ENCODE measurements around the gene OSCAR.

OSCAR gene, protein sequence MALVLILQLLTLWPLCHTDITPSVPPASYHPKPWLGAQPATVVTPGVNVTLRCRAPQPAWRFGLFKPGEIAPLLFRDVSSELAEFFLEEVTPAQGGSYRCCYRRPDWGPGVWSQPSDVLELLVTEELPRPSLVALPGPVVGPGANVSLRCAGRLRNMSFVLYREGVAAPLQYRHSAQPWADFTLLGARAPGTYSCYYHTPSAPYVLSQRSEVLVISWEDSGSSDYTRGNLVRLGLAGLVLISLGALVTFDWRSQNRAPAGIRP
- 0 to 0.77 (median 0.44) reads per million in 3 donors for total RNA-seq

DNA sequence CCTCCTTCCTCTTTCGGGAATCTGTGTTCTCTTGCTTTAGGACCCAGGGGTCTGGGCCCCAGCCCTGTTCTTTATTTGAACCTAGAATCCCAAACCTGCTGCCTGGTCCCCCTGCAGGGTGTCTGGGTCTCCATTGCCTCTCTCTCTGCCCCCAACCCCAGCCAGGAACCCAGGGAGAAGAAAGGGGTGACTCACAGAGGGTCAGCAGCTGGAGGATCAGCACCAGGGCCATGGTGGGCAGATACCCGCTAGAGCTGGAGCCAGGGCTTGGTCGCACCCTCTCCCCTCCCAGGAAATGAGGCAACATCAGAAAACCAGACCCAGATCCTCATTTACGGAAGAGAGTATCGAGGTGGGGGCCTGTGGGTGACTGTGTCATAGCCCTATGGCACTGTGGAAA lies at the start of gene OSCAR:
TSS of gene OSCAR (minus strand) at position 243 of the 400 bp plus-strand sequence. CDS start at position 232, 11 bp downstream.
- peaks cover 10% of the 10 kb centered on the region for H3K4me1 ChIP-seq (ENCODE audit: control insufficient read depth, insufficient read depth, low read length, poor library complexity, severe bottlenecking)
- DNase-seq, result no peak
- H3K4me3 ChIP-seq (ENCODE audit: insufficient read depth, low read depth, low read length, poor library complexity, severe bottlenecking), result no peak within 1 kb of the TSS
- H3K27me3 ChIP-seq (replicated peaks; ENCODE audit: control insufficient read depth, insufficient read depth, low read length, poor library complexity, severe bottlenecking), result no peaks in the 10 kb centered on the region
- H3K9me3 ChIP-seq (ENCODE audit: control insufficient read depth, low read length), result no peaks in the 10 kb centered on the region
- H3K27ac ChIP-seq (ENCODE audit: insufficient read depth, low read length, poor library complexity, severe bottlenecking), result no peak within 1 kb of the TSS
- H3K36me3 ChIP-seq (ENCODE audit: control insufficient read depth, insufficient read depth, low read length), result peaks cover 2% of the 10 kb centered on the region

DNA sequence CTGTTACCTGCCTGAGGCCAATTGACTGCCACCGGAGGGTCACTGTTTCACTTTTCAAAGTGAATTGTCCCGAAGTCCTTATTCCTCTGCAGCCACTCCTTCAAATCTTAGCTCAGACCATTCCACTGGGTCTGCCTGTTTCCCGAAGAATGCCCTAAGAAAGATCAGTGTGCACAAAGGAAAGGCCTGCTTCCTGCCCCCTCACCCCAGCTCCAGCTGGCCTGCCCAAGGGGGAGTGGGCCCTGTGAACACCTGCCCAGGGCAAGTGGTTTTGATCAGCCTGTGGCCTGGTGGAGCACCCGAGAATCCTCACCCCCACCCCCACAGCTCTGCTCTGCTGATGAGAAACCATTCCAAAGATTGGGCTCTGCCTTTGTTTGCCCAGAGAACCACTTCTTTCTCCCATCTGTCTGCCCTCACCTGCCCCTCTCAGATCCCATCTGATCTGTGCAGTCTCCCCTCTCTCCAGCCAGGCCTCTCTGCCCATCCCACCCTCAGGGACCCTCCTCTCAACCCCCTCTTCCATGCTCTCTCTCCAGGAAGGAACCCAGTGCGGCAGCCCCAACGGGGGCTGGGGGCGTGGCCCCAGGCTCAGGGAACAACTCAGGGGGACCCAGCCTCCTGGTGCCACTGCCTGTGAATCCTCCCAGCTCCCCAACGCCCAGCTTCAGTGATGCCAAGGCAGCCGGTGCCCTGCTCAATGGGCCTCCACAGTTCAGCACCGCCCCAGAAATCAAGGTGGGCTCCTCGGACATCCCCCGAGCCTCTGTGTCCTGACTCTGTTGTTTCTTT lies 48.6 kb upstream of the OSCAR start:
- DNase-seq, result no peak
- no peaks in the 10 kb centered on the region for H3K27me3 ChIP-seq (replicated peaks; ENCODE audit: control insufficient read depth, insufficient read depth, low read length, poor library complexity, severe bottlenecking)
- no peak overlapping the region for H3K27ac ChIP-seq (ENCODE audit: insufficient read depth, low read length, poor library complexity, severe bottlenecking)
- peaks cover 96% of the 10 kb centered on the region for H3K36me3 ChIP-seq (ENCODE audit: control insufficient read depth, insufficient read depth, low read length)
- no peak overlapping the region for H3K4me3 ChIP-seq (ENCODE audit: insufficient read depth, low read depth, low read length, poor library complexity, severe bottlenecking)
- no peaks in the 10 kb centered on the region for H3K4me1 ChIP-seq (ENCODE audit: control insufficient read depth, insufficient read depth, low read length, poor library complexity, severe bottlenecking)
- no peaks in the 10 kb centered on the region for H3K9me3 ChIP-seq (ENCODE audit: control insufficient read depth, low read length)

DNA sequence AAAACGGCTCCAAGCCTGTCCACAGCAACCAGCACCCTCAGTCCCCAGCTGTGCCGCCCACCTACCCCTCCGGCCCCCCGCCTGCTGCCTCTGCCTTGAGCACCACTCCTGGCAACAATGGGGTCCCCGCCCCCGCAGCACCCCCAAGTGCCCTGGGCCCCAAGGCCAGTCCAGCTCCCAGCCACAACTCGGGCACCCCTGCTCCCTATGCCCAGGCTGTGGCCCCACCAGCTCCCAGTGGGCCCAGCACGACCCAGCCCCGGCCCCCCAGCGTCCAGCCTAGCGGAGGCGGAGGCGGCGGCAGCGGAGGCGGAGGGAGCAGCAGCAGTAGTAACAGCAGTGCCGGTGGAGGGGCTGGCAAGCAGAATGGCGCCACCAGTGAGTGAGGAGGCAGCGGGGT lies 47.6 kb upstream of the OSCAR start:
- peaks cover 96% of the 10 kb centered on the region for H3K36me3 ChIP-seq (ENCODE audit: control insufficient read depth, insufficient read depth, low read length)
- no peak overlapping the region for H3K27ac ChIP-seq (ENCODE audit: insufficient read depth, low read length, poor library complexity, severe bottlenecking)
- H3K9me3 ChIP-seq (ENCODE audit: control insufficient read depth, low read length), result no peaks in the 10 kb centered on the region
- no peaks in the 10 kb centered on the region for H3K27me3 ChIP-seq (replicated peaks; ENCODE audit: control insufficient read depth, insufficient read depth, low read length, poor library complexity, severe bottlenecking)
- no peak overlapping the region for H3K4me3 ChIP-seq (ENCODE audit: insufficient read depth, low read depth, low read length, poor library complexity, severe bottlenecking)
- no peaks in the 10 kb centered on the region for H3K4me1 ChIP-seq (ENCODE audit: control insufficient read depth, insufficient read depth, low read length, poor library complexity, severe bottlenecking)
- DNase-seq, result no peak

DNA sequence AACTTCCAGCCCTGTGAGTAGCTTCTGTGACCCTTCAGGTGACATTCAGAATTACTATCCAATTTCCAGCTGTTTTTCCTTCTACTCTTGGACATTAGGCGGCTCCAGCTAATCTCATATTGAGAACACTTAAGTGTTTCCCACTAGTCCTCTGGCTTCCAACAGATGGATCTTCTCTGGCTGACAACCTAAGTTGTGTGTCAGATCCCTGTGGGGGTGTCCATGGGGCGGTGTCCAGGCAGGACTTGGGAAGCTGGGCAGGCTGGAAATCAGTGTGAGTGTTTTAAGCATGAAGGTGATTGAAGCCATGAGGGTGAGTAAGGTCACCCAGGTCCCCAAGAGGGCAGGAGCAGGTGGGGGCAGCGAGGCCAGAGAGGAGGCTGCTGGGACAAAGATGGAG lies 47.1 kb upstream of the OSCAR start:
- Histone ChIP-seq H3K27ac (ENCODE audit: insufficient read depth, low read length, poor library complexity, severe bottlenecking) (no peak overlapping the region), H3K4me1 (ENCODE audit: control insufficient read depth, insufficient read depth, low read length, poor library complexity, severe bottlenecking) (no peaks in the 10 kb centered on the region), H3K36me3 (ENCODE audit: control insufficient read depth, insufficient read depth, low read length) (peaks cover 96% of the 10 kb centered on the region), H3K4me3 (ENCODE audit: insufficient read depth, low read depth, low read length, poor library complexity, severe bottlenecking) (no peak overlapping the region), H3K9me3 (ENCODE audit: control insufficient read depth, low read length) (no peaks in the 10 kb centered on the region), H3K27me3 (replicated peaks; ENCODE audit: control insufficient read depth, insufficient read depth, low read length, poor library complexity, severe bottlenecking) (no peaks in the 10 kb centered on the region)
- DNase-seq, result no peak

DNA sequence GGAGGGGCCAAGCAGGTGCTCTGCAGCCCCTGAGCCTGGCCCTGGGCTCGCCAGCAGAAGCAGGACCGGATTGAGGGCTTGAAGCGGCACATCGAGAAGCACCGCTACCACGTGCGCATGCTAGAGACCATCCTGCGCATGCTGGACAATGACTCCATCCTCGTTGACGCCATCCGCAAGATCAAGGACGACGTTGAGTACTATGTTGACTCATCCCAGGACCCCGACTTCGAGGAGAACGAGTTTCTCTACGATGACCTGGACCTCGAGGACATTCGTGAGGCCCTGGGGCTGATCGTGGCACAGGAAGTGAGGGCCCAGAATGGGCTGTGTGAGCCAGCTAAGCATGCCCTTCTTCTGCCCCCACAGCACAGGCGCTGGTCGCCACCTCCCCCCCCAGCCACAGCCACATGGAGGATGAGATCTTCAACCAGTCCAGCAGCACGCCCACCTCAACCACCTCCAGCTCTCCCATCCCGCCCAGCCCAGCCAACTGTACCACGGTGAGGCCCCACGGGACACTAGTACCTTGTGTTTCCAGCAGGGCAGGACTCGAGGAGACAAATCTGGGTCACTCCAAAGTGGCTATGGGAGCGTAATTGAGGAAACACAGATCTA lies 45.0 kb upstream of the OSCAR start:
- DNase-seq, result no peak
- Histone ChIP-seq H3K4me3 (ENCODE audit: insufficient read depth, low read depth, low read length, poor library complexity, severe bottlenecking) (no peak overlapping the region), H3K36me3 (ENCODE audit: control insufficient read depth, insufficient read depth, low read length) (peaks cover 96% of the 10 kb centered on the region), H3K27me3 (replicated peaks; ENCODE audit: control insufficient read depth, insufficient read depth, low read length, poor library complexity, severe bottlenecking) (no peaks in the 10 kb centered on the region), H3K27ac (ENCODE audit: insufficient read depth, low read length, poor library complexity, severe bottlenecking) (no peak overlapping the region), H3K4me1 (ENCODE audit: control insufficient read depth, insufficient read depth, low read length, poor library complexity, severe bottlenecking) (no peaks in the 10 kb centered on the region), H3K9me3 (ENCODE audit: control insufficient read depth, low read length) (no peaks in the 10 kb centered on the region)

DNA sequence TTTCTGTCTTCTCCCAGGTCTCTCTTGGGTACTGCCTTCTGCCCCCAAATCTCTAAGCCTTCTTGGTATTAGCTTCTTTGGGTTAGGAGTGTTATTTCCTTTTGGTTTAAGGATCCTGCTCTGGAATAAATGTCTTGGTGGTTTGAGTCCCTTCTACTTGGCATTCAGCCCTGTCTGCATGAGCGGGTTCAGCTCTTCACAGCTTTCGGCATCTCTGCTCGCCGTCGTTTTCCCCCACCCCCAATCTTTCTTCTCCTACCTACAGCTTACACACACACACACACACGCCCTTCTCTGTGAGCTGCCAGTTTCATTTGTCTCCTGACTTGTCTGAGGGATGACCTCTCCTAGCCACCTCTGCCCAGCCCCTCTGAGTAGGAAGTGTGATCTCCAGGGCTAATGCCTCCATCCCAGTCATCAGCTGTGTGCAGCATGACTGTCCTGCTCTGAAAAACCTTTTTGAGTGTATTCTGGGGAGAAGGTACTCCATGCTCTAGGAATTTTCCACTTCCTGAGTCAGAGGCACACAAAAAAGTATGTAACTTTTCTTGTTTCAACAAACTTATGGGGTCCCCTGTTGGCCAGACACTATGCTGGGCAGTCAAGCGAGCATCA lies 41.7 kb upstream of the OSCAR start:
- Histone ChIP-seq H3K27me3 (replicated peaks; ENCODE audit: control insufficient read depth, insufficient read depth, low read length, poor library complexity, severe bottlenecking) (no peaks in the 10 kb centered on the region), H3K4me3 (ENCODE audit: insufficient read depth, low read depth, low read length, poor library complexity, severe bottlenecking) (no peak overlapping the region), H3K27ac (ENCODE audit: insufficient read depth, low read length, poor library complexity, severe bottlenecking) (no peak overlapping the region), H3K9me3 (ENCODE audit: control insufficient read depth, low read length) (no peaks in the 10 kb centered on the region), H3K4me1 (ENCODE audit: control insufficient read depth, insufficient read depth, low read length, poor library complexity, severe bottlenecking) (peaks cover 26% of the 10 kb centered on the region), H3K36me3 (ENCODE audit: control insufficient read depth, insufficient read depth, low read length) (peaks cover 66% of the 10 kb centered on the region)
- no peak for DNase-seq

DNA sequence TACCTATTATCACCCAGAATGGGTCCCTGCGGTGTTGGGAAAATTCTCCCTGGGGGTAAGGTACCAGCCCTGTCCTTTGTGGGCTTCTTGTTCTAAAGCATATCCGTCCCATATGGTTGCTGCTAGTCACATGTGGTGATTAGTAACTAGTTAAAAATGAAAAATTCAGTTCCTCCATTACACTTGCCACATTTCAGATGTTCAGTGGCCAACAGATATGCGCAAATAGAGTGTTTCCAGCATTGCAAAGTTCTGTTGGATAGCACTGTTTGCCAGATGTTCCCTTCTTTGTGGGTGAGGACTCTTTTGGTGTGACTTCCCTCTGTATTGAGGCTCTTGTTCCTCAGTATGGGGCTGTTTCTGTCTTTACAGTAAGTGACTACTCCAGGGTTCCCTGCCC lies 40.8 kb upstream of the OSCAR start:
- H3K36me3 ChIP-seq (ENCODE audit: control insufficient read depth, insufficient read depth, low read length), result peaks cover 57% of the 10 kb centered on the region
- no peaks in the 10 kb centered on the region for H3K9me3 ChIP-seq (ENCODE audit: control insufficient read depth, low read length)
- DNase-seq, result no peak
- H3K4me3 ChIP-seq (ENCODE audit: insufficient read depth, low read depth, low read length, poor library complexity, severe bottlenecking), result no peak overlapping the region
- H3K4me1 ChIP-seq (ENCODE audit: control insufficient read depth, insufficient read depth, low read length, poor library complexity, severe bottlenecking), result peaks cover 27% of the 10 kb centered on the region
- H3K27ac ChIP-seq (ENCODE audit: insufficient read depth, low read length, poor library complexity, severe bottlenecking), result no peak overlapping the region
- H3K27me3 ChIP-seq (replicated peaks; ENCODE audit: control insufficient read depth, insufficient read depth, low read length, poor library complexity, severe bottlenecking), result no peaks in the 10 kb centered on the region

DNA sequence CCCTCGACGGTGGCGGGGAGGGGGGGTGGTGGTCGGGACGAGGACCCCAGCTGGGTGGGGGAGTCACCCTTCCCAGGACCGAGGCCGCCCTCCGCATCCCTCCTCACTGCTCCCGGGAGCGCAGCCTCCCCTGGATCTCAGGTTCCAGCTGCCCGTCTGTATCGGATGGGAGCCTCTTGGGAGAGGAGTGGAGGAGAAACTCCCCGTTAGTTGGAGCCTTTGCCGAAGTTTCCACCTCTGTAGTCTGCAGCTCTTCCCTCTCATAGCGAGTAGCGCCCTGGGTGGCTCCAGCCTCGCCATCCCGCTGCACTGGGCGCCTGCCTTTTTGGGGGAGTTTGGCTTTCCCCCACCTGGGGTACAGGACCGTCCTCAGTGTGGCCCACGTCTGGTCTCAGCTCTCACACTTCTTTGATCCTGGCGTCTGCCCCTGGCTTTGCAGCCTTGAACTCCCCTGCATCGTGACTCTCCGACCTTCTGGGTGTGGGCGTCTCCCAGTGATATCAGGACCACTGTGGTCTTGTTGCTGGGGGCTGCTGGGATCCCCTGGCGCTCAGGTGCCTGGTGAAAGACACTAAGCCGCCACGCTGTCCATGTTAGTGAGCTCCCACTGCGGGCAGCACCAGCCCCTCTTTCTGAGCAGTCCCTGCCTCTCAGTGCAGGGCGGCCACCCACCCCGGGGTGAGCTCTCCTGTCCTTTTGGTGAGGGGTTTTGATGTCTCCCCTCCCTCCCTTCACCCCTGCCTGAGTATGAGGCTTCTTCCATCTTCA lies 38.1 kb upstream of the OSCAR start:
- Histone ChIP-seq H3K27ac (ENCODE audit: insufficient read depth, low read length, poor library complexity, severe bottlenecking) (peak overlapping the region; percentile 97), H3K9me3 (ENCODE audit: control insufficient read depth, low read length) (no peaks in the 10 kb centered on the region), H3K4me3 (ENCODE audit: insufficient read depth, low read depth, low read length, poor library complexity, severe bottlenecking) (peak overlapping the region; percentile 88), H3K36me3 (ENCODE audit: control insufficient read depth, insufficient read depth, low read length) (peaks cover 30% of the 10 kb centered on the region), H3K27me3 (replicated peaks; ENCODE audit: control insufficient read depth, insufficient read depth, low read length, poor library complexity, severe bottlenecking) (no peaks in the 10 kb centered on the region), H3K4me1 (ENCODE audit: control insufficient read depth, insufficient read depth, low read length, poor library complexity, severe bottlenecking) (peaks cover 33% of the 10 kb centered on the region)
- DNase-seq, result no peak

DNA sequence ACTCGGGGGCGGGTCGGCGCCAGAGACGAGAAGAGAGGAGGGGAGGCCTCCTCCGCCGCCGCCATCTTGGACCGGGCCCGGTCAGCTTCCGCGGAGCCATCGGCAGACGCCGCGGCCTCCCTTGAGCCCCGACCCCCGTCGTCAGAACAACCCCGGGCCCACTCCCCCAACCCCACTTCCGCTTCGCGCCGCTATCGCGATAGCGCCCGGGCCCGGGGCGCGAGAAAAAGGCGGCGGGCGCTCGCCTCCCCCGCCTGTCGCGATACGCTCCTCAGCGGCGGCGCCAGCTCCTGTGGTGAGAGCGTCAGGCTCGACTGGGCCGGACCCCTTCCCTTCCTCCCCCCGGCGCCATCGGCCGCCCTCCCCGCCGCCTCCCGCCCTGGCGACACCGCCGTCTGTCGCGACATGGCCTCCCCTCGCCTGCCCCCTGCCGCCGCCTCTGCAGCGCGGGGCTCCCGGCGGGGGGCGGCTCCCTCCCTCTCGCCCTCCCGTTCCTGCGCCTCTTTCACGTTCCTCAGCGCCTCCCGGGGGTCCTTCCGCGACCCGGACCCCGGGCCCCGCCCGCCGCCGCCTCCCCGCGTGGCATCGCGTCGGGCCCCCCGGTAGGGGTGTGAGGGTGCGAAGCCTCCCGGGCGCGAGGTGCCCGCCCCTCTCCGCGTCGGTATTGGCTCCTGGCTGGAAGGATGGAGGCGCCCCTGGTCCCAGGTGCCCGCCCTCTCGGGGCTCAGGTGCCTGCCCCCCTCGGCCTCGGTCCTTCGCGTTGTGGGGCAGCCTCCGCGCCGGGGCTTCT lies 37.3 kb upstream of the OSCAR start, which contains the start of gene CNOT3:
TSS of gene CNOT3 (plus strand) at position 64 of the 790 bp plus-strand sequence. CDS start 5,217 bp downstream, outside the sequence.
- H3K36me3 ChIP-seq (ENCODE audit: control insufficient read depth, insufficient read depth, low read length), result peaks cover 23% of the 10 kb centered on the region
- no peaks in the 10 kb centered on the region for H3K27me3 ChIP-seq (replicated peaks; ENCODE audit: control insufficient read depth, insufficient read depth, low read length, poor library complexity, severe bottlenecking)
- DNase-seq, result peak; percentile 18 to 43 (median 30)
- H3K27ac ChIP-seq (ENCODE audit: insufficient read depth, low read length, poor library complexity, severe bottlenecking), result peak within 1 kb of the TSS; percentile 97
- no peaks in the 10 kb centered on the region for H3K9me3 ChIP-seq (ENCODE audit: control insufficient read depth, low read length)
- H3K4me1 ChIP-seq (ENCODE audit: control insufficient read depth, insufficient read depth, low read length, poor library complexity, severe bottlenecking), result peaks cover 33% of the 10 kb centered on the region
- peak within 1 kb of the TSS; percentile 88 for H3K4me3 ChIP-seq (ENCODE audit: insufficient read depth, low read depth, low read length, poor library complexity, severe bottlenecking)

Data from effector memory CD4-positive, alpha-beta T cell (primary cell).